ENCODE results near the gene BBIP1. TPM values are rescaled to one million over a fixed set of nuclear protein-coding genes. Genes with fewer than 3 reads are reported as not detected.
A peak's percentile ranks its signal among the peaks of the same experiment; 100 is the strongest.
"Not testable (repeated sequence)": the region's sequence is repeated elsewhere in the genome, so short reads cannot be mapped to it uniquely, and the experiment has no call there.

Gene BBIP1
- total RNA-seq, 1 donor from 2014 or later, result 42.0 TPM

DNA sequence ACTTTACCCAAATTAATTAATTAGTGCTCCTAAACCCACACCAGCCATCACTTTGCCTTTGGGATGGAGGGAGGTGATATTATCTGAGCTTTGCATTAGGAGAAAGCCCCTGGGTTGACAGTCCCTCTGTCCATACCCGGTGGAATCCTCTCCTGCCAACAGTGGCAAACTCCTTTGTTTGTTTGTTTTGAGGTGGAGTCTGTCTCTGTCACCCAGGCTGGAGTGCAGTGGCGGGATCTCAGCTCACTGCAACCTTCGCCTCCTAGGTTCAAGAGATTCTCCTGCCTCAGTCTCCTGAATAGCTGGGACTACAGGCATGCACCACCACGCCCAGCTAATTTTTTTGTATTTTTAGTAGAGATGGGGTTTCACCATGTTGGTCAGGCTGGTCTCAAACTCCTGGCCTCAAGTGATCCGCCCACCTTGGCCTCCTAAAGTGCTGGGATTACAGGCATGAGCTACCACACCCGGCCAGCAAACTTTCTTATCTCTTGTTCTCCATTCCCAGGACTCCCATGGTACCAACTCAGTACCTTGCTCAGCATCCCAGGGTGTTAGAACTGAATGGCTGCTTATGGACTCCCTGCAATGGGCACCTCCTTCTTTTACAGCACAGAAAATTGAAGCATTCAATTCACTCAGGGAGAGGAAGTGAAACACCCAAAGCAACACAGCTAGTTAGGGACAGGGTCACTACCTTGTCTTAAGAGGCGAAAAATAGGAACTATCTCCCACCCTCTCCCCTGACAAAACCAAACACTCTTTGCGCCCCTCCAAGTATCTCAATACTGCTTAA is 51.8 kb downstream of the BBIP1 start:
- ATAC-seq; intact Hi-C loops (cut with DNase I); DNase-seq (ENCODE audit: low spot score): not testable (repeated sequence)

DNA sequence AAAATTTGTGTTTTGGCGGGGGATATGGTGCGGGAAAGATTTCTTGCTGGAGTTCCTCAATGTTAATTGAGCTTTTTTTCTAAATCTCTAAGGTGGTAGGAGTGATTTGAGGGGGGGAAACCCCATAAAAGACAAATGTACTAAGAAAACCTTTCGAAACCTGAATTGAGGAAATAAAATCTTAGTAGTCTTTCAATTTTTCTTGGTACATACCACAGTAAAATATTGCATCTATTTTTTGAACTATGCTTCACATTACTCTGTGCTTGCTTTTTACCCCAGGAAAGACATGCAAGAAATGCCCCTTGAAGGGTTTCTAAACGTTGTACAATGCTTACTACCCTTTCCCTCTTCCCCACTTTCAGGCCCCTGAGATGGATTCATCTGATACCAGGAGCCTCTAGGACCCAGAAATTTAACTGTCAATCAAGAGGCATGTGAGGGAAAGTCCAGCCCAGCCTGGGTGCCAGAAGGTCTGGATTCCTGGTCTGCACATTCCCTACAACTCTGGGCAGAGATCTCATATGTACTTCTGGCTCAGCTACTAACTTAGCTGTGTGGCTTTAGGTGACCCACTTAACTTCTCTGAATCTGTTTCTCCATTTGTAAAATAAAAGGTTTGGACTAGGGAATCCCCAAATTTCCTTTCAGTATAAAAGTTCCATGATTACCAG is 53.0 kb downstream of the BBIP1 start:
- no peak for ATAC-seq
- DNase-seq (ENCODE audit: low spot score), result no peak
- intact Hi-C loops (cut with DNase I), result no loop called here

DNA sequence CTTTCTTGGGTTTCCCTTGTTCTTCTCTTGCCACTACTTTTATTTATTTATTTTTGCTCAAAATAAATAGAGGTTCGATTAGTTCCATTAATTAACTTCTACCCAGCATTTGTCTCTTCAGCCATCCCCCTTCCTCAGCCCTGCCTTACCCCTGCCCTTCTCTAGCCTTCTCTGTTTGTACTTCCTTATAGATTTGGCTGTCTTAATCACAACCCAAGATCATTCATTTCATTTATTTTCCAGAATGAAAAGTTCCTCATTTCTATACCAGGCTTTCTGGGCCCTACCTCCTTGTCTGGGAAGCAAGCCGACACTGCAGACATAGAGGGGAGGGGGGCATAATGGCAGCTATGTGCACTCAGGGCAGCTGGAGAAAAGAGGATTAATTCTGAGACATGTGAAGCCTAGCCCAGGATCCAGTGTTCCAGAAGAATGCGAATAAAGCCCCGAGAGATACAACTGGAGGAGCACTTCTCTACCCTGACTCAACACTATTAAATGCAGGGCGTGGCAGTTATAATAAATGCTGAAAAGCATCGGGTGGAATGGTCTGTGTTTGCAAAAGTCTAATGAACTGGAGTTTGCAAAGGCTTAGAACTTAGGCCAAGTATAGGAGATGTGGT is 53.7 kb downstream of the BBIP1 start:
- DNase-seq (ENCODE audit: low spot score) (no peak), ATAC-seq (peak; percentile 58)
- intact Hi-C loops (cut with DNase I), result no loop called here

DNA sequence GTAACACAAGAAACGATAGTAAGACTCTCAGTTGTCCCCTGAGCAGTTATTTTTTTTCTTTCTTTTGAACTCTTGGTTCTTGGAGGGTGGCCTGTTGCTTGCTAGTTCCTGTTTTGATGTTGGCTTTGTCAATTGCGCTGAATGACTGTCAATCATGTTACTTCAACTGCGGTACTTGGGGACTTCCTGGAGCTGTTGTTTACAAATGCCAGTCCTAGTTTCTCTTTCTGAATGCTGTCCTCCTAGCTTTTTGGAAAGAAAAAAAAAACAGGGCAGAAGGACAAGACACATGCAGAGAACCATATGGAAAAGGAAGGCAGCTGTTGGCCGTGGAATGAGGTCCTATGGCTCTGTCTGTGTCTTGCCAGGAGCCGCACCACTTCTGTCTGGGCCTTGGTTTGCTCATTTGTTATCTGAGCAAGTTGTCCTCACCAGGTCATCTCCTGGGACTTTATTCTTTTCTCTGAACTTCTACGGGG is 54.3 kb downstream of the BBIP1 start:
- ATAC-seq (peak; percentile 33), DNase-seq (ENCODE audit: low spot score) (no peak)
- intact Hi-C loops (cut with DNase I), result no loop called here

DNA sequence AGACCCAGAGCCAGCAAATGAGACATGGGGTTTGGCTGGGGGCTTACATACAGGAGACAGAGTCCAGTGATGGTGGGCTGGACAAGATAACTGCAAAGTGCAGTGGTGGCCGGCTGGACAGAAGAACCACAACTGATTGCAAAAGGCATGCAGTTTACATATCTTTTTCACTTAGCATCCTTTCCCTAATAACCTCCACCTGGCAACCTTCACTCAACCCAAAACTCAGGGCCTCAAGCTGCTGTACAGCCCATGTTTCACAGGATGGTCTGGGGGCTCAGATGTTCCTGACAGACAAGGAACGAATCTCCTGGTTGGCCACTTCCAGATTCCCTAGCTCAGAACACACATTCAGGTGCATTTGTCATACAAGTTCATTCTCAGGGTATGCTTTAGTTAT is 55.0 kb downstream of the BBIP1 start:
- intact Hi-C loops (cut with DNase I), result no loop called here
- ATAC-seq (no peak), DNase-seq (ENCODE audit: low spot score) (no peak)

DNA sequence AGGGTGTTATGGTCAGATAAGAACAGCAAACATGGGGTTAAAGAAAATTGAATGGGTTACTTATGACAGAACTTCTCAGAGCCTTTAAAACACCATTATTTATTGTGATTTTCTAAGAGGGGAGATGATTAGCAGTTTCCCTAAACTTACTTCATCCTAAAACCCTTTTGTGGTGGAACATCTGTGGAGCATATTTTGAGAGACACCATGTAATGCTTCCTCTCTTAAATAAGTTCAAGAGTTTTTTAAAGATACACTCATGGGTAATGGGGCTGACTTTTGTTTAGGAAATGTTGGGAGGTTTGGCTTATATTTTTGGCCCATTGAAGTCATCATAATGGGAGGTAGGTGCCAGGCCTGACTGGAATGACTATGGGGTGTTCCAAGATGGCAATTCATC is 55.6 kb downstream of the BBIP1 start:
- ATAC-seq (no peak), DNase-seq (ENCODE audit: low spot score) (no peak)
- intact Hi-C loops (cut with DNase I), result no loop called here

DNA sequence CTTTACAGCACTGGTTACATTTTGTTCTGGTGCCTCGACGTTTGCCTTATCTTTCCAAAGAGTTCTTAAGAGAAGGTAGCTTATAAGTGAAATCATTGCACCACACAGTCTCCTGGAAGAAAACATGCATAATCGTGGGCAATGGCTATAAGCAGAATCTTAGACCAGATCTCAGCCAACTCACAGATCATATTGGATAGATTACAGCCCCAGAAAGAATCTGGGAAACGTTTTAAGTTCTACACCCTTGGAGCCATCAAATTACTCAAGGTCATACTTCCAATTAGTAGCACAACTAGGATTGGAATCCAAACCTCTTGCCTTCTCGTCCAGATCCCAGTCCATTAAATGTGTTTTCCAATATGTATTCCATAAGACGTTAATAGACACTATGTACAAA is 56.0 kb downstream of the BBIP1 start:
- intact Hi-C loops (cut with DNase I), result no loop called here
- ATAC-seq (no peak), DNase-seq (ENCODE audit: low spot score) (no peak)

DNA sequence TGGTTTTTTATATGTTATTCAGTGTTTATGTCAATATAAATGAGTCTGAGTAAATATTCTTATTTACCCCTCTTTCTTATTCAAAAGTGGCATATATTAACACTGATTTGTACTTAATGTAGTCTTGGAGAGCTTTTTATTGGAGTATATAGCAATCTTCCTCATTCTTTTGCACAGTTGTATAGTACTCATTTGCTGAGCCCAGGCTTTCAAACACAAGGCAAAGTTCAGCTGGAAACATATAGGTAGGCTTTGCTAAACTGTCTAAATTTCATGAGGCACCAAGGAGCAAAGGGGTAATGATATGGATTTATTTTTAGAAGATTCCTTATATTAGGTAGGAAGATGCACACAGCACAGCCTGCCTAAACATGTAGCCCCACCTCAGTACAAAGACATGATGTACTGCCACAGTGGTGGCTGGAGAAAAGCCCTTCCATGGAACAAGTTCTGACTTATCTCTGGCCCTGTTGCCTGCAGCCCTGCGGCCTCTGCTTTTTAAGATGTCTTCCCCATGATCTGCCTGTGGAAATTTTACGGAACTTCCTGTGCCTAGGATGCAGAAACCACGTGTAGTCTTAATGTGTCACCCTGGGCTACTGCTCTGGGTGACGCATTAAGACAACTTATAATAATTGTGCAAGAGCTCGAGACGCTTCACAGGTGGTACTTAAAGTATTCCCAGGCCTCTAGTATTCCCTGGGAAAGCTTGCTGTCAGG is 56.9 kb downstream of the BBIP1 start:
- ATAC-seq (no peak), DNase-seq (ENCODE audit: low spot score) (no peak)
- intact Hi-C loops (cut with DNase I), result no loop called here

DNA sequence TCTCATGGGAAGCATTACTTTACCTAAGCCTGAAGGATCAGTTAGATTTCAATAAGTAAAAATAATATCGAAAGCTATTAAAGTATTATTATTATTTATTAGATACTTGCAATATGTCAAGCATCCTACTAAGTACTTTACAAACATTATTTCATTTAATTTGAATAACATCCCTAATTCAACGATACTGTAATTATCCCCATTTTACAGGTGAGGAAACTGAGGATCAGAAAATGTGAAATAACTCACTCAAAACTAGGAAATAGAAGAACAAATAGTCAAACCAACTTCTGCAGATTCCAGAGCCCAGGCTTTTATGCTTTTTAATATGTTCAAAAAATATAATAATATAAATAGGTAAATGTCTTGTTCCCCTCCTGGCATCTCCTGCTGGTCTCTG is 57.5 kb downstream of the BBIP1 start:
- DNase-seq (ENCODE audit: low spot score), result no peak
- no peak for ATAC-seq
- intact Hi-C loops (cut with DNase I), result no loop called here

DNA sequence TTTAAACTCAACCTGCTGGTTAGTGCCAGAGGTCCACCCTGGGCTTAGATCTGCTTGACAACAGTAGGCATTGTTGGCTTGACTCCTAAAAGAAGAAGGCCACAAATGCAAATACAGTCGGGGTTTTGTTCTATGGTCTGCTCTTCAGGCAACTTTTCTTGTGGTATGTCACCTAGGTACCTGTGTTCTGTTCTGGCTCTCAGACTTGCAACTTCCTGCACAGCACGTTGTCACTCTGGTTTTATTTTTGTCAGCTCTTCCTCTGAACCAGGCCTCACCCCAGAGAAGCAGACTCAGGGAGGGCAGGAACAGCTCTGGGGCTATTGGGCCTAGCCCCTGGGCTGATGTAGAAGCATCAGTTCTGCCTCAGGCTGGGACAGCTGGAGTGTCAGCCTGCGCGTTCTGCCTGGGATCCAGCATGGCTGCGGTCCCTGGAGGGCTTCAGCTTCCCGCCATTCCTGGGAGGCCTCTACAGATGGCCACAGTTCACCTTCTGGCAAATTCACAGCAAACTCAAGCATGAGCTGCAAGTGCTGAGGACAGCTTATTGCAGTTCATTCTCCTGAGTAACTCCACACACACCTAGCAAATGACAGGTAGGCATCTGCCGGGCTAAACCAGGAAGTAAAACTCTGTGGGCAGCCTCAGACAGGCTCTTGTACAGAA is 58.3 kb downstream of the BBIP1 start:
- ATAC-seq (no peak), DNase-seq (ENCODE audit: low spot score) (no peak)
- intact Hi-C loops (cut with DNase I), result no loop called here

DNA sequence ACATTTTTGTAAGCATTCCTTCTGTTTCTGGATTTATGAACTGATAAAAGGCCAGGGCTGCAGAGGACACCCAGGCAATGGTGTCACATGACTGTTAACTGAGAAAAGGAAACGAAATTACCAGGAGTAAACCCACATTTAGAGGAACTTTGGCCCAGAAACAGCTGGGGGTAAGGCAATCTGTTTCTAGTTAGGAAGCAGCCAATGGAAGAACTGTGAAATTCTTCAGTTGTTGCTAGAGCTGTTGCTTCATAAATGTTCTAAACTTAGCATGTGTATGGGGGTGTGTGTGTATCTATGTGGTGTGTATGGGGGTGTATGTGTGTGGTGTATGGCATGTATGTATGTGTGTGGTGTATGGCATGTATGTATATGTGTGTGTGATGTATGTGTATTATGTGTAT is 59.0 kb downstream of the BBIP1 start:
- no peak for DNase-seq (ENCODE audit: low spot score)
- intact Hi-C loops (cut with DNase I), result no loop called here
- peak; percentile 88 for ATAC-seq

DNA sequence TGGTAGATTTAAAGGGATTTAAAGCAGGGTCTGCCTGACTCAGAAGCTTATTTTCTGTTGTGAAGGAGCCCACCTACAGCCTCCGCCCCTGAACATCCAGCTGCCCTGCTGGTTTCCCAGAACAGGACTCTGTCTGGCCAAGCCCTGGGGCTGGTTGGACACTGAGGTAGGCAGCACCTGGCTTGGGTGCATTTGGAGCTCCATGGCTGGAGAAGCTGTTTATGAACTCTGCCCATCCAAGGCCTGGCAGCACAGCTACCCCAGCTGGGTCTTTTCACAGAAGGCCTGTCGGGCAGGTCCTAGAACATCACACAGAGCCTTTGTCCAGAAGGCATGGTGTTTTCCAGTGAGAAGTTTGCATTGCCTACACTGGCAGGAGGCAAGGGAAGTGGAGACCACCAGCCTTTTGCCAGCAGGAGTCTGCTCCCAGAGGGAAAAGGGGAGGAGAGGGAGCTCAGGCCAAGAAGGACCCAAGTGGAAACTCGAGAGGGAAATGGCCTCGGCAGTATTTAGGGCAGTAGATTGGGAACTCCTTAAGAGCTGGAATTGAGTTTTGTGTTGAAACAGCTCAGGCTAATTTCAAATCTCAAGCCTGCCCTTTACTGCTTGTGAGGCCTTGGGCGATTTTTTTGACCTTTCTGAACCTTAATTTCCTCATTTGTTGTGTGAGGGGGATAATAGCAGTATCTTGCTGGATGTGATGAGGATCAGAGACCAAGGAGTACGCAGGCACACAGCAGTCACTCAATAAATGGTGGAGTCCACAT is 59.6 kb downstream of the BBIP1 start:
- intact Hi-C loops (cut with DNase I), result no loop called here
- DNase-seq (ENCODE audit: low spot score), result no peak
- ATAC-seq, result peak; percentile 68

DNA sequence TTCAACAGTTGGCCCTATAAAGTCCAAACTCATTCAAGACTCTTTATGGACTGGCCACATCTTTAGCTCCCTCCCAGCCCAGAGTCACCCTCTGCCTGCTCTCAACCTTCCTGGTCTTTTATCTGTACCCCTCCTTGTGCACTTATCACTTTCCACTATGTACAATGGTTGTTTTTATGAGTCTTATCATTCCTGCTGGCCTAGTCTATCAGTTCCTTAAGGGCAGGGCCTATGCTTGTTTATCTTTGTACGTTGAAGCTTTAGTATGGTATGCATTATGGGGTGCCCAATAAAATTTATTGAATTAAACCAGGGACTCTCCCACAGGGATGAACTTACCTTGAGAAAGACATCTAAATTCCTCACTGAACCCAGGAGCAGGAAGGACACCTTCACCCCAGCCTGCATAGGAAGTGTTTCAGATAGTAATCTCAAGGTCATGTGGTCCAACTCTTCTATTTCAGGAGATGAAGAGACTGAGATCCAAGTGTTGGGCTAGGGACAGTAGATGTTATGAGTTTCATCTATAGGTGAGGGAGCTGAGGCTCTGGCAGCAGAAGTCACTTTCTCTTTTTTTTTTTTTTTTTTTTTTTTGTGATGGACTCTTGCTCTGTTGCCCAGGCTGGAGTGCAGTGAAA is 60.6 kb downstream of the BBIP1 start:
- ATAC-seq, result no peak

DNA sequence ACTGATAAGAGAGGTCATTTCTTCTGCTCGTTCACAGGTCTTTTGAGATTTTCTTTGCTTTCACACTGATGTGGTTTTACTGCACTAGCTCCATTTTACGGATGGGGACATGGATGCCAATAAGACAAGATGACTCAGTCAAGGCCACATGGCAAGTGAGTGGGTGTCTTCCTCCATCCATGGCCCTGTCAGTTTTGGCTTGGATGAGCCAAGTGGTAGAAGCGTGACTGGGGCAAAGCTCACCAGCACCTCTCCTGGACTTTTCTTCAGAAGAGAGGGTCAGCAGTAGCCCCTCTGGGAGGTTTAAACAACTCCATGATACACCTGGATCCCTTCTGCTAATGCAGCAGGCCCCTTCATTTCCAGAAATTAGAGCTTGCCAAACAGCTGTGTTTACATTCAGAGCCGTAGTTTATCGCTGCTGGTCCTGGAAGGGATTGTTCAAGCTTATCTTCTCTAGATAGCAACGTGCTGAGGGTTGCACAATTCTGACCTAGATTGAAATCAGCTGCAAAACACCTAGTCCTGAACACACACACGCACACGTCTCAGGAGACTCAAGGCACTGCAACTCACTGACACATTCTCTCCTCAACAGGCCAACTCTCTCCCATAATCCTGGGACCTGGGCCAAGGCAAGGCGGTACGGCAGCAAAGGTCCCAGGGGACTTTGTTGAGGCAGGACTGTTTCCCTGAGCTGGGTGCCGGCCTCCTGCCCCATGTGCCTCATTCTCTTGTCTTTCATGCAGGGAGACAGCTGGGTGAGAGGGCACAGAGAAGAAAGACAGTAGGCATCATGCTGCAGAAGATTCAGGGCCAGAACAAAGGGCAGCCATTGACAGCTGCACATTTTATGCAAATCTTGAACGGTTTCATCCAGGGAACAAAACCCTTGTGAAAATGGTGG is 61.5 kb downstream of the BBIP1 start:
- ATAC-seq (peak; percentile 62), DNase-seq (ENCODE audit: low spot score) (no peak)
- intact Hi-C loops (cut with DNase I), result no loop called here

More for the DNA sequence above, 60.6 kb downstream of the BBIP1 start:
- no peak for DNase-seq (ENCODE audit: low spot score)
- intact Hi-C loops (cut with DNase I), result no loop called here

DNA sequence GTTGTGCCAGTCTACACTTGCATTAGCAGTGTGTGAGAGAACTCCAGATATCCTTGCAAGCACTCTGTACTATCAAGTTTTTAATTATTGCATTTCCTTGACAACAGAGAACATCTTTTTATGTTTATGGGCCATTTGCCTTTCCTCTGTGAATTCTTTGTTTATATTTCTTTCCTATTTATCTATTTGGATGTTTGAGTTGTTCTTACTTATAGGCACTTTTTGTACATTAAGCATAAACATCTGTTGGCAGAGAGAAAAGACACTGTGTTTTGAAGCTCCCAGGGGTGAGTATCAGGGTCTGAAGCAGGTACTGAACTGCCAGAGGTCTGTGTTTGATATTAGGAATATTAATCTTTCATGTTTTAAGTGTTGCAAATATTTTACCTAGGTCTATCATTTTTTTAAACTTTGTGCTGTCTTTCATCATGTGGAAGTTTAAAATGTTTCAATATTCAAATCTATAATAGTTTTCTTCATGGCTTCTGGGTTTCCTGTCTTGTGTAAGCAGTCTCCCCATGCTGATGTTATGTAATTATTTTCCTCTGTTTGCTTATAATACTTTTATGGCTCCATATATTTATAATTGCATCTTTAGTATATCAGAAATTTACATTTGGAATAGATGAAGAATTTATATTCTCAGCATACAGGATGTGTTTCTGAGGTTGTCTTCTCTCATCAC is 64.9 kb downstream of the BBIP1 start:
- intact Hi-C loops (cut with DNase I), result no loop called here
- DNase-seq (ENCODE audit: low spot score) (no peak), ATAC-seq (no peak)

DNA sequence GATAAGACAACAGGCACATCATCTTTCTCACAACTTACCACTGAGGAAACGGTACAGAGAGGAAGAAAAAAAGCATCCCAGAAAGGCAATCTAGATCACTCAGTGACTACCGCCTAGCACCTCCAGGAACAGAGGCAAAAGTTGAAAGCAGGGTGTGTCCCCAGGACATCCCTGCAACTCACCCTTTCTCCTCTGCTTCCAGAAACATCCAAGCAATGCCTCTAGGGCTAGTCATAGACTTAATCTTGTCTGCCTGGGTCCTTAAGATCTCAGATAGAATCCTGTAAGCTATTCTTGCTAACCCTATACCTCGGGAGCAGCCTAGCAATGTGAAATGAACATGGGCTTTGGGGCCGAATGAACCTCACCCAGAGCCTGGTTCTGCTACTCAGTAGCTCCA is 66.0 kb downstream of the BBIP1 start:
- intact Hi-C loops (cut with DNase I), result no loop called here
- ATAC-seq (no peak), DNase-seq (ENCODE audit: low spot score) (no peak)

All from sciatic nerve (tissue), 2 donors.